Right cardiac atrium (tissue), 5 donors: Measurements from ENCODE around the gene AHCYL1. TPM values are rescaled to one million over a fixed set of nuclear protein-coding genes. Genes with fewer than 3 reads are reported as not detected.

Experiments
- ATAC-seq, 2 donors: fragments of 200-7000 bp; cut with Tn5 transposase; one replicate each; pipeline versions ENCODE4 v1.8.0 to v1.9.1; 2020; ENCODE audit warnings: moderate library complexity in 2 of 2, mild to moderate bottlenecking in 1 of 2
- DNase-seq, 3 donors: peaks; one replicate each; pipeline ENCODE4 v3.0.0-alpha.2; 2020
- H3K27ac ChIP-seq: one replicate; pipeline ENCODE4 v1.5.1; 2013; ENCODE audit warnings: mild to moderate bottlenecking, low read length, control low read depth, moderate library complexity
- H3K27me3 ChIP-seq: one replicate; pipeline ENCODE4 v1.6.1; 2013; ENCODE audit not compliant: control insufficient read depth, insufficient read depth
- H3K4me1 ChIP-seq: one replicate; pipeline ENCODE4 v1.6.1; 2013; ENCODE audit warnings: low read length; ENCODE audit not compliant: control insufficient read depth, insufficient read depth
- H3K4me3 ChIP-seq: one replicate; pipeline ENCODE4 v1.5.1; 2013; ENCODE audit warnings: low read length, control low read depth
- H3K9me3 ChIP-seq: one replicate; pipeline ENCODE4 v1.6.1; 2013; ENCODE audit warnings: low read length; ENCODE audit not compliant: control insufficient read depth
- WGBS: extraction: QIAGEN DNeasy Blood & Tissue Kit; methylation state at CpG from one replicate; pipeline ENCODE4 v1.1.7; 2013; 5-methylcytosine and 5-hydroxymethylcytosine counted together
- intact Hi-C, 4 donors: fragments of 100-400 bp; cut with DNase I; formaldehyde crosslinking; loops; one replicate each; pipeline versions ENCODE4 v1.11.0 to v1.14.0; 2022 to 2023
- polyA plus RNA-seq: library from polyadenylated mRNA; stranded (reverse); fragments of 200-250 nt; gene quantifications from one replicate; pipeline ENCODE4 v1.2.3, GENCODE V29; 2013
- total RNA-seq, 4 donors: library from RNA; stranded (reverse); fragmentation: NEBNext Ultra II Directional; extraction: Animal tissue kit (Norgen Biotek cat#: 25700); gene quantifications; one replicate each; pipeline ENCODE4 v1.2.1, GENCODE V29; 2021
- donor health status: healthy with polysubstance abuse.
- donor health status: DM: no; HTN: yes; CAD: no.
- donor health status: DM: no; HTN: no; CAD: no.
- donor health status: DM: no; HTN: yes; CAD: no; lungs with severe emphysema.
- donor health status: DM: yes; HTN: yes; CAD: no.

AHCYL1 gene
- total and polyA plus RNA-seq, 5 donors: 27.7 to 49.6 (median 40.7) TPM

GRCh38 chr1:110070671-110071242, 86.2 kb downstream of the AHCYL1 start, which contains the start of gene ALX3:
TSS of gene ALX3 (minus strand) at chr1:110070672. CDS start at chr1:110070612, 60 bp downstream.
- Histone ChIP-seq H3K9me3 (no peaks in the 10 kb centered on the region), H3K27me3 (no peaks in the 10 kb centered on the region), H3K4me3 (peak within 1 kb of the TSS; percentile 40), H3K27ac (no peak within 1 kb of the TSS), H3K4me1 (no peaks in the 10 kb centered on the region)
- WGBS: 11% methylated on average over 27 of the region's 27 CpGs
- DNase-seq (no peak), ATAC-seq (no peak)
- intact Hi-C loops: no loop called here

Other genes with a start within 250 kb of the AHCYL1 start
- gene GSTM3, start 243.7 kb upstream of the AHCYL1 start, total RNA-seq: 100 to 1,000 TPM in 2 of 4 donors, 10 to 100 TPM in 2; 65.5 to 150 (median 112) TPM
- gene GSTM3, start 243.7 kb upstream of the AHCYL1 start, polyA plus RNA-seq: 279 TPM
- not detected for gene EPS8L3, start 220.8 kb upstream of the AHCYL1 start, total RNA-seq
- gene EPS8L3, start 220.8 kb upstream of the AHCYL1 start, polyA plus RNA-seq: not detected
- 10 to 100 TPM; 13.9 to 22.6 (median 19.4) TPM for gene CSF1, start 73.9 kb upstream of the AHCYL1 start, total RNA-seq
- 13.5 TPM for gene CSF1, start 73.9 kb upstream of the AHCYL1 start, polyA plus RNA-seq
- 10 to 100 TPM; 17.9 to 20.5 (median 18.8) TPM for gene STRIP1, start 49.9 kb downstream of the AHCYL1 start, total RNA-seq
- 10.8 TPM for gene STRIP1, start 49.9 kb downstream of the AHCYL1 start, polyA plus RNA-seq
- gene ALX3, start 85.9 kb downstream of the AHCYL1 start, total RNA-seq: not detected
- 0.07 TPM for gene ALX3, start 85.9 kb downstream of the AHCYL1 start, polyA plus RNA-seq
- not detected for gene UBL4B, start 127.7 kb downstream of the AHCYL1 start, total RNA-seq
- not detected for gene UBL4B, start 127.7 kb downstream of the AHCYL1 start, polyA plus RNA-seq
- under 1 TPM in 1 of 4 donors, not detected in 3; 0.06 TPM for gene SLC6A17, start 165.7 kb downstream of the AHCYL1 start, total RNA-seq
- gene SLC6A17, start 165.7 kb downstream of the AHCYL1 start, polyA plus RNA-seq: 0.02 TPM
- 1 to 10 TPM; 6.5 to 8.5 (median 7.0) TPM for gene KCNC4, start 225.5 kb downstream of the AHCYL1 start, total RNA-seq
- 4.1 TPM for gene KCNC4, start 225.5 kb downstream of the AHCYL1 start, polyA plus RNA-seq